DMS153 treated with DMSO at 0.1 percent for 48 hours (cell line): ENCODE measurements around the gene ZPR1.
A peak's percentile ranks its signal among the peaks of the same experiment; 100 is the strongest.
"Not testable (repeated sequence)": the region's sequence is repeated elsewhere in the genome, so short reads cannot be mapped to it uniquely, and the experiment has no call there.

ENCODE experiments used
- DNase-seq: peaks from one replicate; lab custom pipeline; 2025; ENCODE audit not compliant: unreplicated experiment; lab: John Stamatoyannopoulos, UW

ZPR1 gene

DNA sequence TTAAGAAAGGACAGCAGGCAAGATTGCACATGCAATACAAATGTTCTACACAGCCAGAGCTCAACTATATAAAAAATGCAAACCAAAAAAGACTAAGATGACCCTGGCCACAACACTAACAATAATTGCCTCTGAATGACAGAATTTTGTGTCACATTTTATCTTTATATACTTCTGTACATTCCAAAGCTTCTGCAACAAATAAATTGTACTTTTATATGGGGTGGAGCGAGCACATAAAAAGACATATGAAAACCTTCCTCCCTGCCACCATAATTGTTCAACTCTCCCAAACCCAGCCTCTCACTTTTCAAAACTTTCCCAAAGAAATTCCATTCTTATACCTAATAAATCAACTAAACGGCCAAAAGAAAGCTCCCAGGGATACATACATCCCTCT, 25.7 kb downstream of the ZPR1 start:
- no peak for DNase-seq

DNA sequence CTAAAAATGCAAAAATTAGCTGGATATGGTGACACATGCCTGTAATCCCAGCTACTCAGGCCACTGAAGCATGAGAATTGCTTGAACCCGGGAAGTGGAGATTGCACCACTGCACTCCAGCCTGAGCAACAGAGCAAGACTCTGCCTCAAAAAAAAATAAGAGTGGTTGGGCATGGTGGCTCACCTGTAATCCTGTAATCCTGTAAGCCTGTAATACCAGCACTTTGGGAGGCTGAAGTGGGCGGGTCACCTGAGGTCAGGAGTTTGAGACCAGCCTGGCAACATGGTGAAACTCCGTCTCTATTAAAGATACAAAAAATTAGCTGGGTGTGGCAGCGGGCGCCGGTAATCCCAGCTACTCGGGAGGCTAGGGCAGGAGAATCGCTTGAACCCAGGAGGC, 31.8 kb downstream of the ZPR1 start:
- not testable (repeated sequence) for DNase-seq

DNA sequence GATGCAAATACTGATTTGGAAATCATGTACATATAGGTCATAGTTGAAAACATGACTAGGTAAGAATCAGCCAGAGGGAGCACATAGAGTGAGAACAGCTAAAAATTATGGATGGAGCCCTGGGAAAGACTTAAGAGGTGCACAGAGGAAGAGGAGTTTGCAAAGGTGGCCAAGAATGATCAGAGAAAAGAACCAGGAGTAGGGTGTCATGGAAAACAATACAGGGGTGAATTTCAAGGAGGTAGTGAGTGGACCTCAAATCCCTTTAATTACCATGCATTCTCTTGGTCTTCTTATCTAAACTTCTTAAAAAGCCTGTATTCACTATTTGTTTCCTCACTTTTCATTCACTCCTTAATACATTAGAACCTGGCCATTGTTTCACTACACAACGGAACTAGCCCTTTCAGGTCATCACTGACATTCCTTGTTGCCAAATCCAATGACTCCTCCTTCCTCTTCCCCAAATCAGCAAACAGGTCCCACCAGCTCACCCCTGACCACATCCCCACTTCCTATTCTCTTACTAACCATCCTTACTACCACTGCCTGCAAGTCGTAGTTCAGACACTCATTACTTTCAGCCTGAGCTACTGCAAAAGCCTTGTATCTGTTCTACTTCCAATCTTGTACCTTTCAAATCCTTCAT, 37.6 kb downstream of the ZPR1 start:
- no peak for DNase-seq

DNA sequence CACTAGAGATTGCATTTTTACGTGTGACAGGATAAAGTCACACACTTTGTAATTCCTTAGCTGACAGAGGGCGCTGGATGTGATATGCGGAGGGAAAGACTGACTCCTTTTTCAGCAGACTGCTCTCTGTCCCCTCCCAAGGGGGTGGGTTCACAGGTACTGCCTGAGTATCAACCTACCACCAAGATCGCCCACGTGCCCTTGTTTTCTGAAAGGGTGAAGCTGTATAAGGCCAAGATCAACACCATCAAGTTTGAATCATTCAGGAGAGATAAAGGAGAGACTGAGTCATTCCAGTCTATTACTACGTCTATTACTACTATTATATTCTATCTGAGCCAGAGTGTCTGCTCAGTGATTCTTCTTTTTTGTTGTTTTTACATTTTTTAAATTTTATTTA, 45.7 kb downstream of the ZPR1 start:
- DNase-seq = no peak

DNA sequence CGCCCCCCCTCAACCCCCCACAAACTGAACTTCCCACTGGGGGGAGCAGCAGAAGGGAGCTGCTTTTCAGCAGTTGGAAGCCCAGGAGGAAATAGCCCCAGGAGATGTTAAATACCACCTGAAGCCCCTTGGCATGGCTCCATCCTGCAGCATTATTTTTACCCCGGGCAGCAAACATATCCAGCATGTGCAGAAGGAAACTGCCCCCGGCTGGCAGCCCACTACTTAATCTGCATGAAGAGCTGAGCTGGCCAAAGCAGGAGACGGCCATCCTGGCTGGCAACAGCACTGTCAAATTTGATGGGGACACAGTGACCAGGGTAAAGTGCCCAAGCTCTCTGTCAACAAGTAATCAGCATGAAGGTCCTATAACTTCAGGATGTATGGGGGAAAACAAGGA, 47.1 kb downstream of the ZPR1 start:
- DNase-seq = no peak

DNA sequence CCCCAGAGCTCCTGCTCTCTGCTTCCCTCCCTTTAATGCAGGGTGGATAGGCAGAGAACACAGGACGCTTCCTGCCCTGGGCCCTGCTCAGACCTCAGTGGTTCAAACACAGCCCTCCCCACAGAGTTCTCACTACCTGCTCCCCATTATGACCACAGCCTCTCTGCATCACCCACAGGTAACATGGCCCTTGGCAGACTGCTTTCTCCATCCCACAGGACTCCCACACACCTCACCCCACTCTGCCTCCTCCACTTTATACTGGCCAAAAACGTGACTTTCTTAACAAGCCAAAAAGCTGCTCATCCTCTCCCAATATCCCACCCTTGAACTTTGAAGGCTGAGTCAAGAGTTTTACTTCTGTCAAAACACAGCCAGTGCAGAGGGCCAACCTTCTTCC, 48.8 kb downstream of the ZPR1 start:
- no peak for DNase-seq

DNA sequence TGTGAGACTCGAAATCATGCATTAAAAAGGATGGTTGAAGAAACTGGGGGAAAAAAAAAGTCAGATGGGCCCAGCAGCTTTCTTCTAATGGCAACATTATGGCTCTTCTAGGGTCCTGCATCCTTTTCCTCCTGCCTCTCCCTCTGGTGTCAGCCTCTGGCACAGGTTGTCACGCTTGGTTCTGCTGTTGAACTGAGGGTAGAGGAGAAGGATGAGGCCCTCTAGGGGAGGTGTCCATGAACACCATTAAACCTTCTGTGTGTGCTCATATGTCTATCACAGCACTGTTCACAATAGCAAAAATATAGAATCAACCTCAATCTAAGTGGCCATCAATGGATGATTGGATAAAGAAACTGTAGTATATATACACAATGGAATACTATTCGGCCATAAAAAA, 51.1 kb downstream of the ZPR1 start:
- no peak for DNase-seq

DNA sequence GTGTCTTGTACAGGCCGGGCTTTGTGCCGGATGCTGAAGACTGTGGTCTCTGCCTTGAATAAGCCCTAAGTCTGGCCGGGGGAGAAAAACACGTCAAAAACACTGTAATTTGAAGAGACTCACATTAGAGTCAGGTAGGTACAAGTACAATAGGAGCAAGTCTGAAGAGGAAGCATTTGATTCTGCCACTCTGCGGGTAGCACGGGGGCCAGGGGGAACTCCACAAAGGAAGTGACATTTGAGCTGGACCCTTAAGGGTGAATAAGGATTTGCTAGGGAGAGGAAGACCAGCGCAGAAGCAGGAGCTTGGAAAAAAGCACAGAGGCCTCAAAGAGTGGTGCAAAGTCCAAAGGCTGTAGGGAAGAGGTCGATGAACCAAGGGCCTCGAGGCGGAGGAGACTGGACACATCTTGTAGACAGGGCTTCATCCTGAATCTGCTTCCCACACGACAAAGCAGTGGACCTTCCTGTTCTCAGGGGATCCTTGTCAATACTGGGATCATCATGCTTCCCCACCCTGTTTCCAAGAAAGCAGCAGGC, 53.8 kb downstream of the ZPR1 start:
- no peak for DNase-seq

DNA sequence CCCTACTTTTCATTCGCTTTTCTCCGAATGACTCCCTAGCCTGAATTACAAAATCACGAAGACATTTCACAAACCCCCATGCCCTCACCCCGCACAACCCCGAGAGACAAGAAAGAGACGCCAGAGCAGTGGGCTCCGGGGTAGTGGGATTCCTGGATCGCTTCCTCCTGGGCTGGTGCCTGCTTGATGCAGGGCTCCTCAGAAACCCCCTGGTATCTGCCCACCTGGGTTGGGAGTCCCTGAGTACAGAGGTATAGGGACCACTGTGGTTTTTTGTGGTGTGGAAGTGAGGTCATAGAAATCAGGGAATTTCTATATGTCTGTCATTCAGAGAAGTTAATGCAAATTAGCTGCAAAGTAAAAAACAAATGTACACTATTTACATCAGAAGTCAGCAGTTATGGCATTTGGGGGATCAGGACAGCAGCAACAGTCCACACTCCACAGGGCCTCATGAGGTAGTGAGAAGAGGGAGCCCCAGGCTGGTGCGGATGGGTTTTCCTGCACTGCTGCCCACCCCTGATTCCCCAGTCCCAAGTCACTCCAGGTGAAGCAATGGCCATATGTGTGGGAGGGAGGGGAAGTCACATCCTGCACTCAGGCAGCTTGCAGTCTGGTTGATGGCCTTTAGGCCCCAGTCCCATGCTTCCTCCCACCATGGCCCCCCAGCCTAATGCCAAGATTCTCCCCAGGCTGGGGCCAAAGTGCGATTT, 54.6 kb downstream of the ZPR1 start:
- no peak for DNase-seq

DNA sequence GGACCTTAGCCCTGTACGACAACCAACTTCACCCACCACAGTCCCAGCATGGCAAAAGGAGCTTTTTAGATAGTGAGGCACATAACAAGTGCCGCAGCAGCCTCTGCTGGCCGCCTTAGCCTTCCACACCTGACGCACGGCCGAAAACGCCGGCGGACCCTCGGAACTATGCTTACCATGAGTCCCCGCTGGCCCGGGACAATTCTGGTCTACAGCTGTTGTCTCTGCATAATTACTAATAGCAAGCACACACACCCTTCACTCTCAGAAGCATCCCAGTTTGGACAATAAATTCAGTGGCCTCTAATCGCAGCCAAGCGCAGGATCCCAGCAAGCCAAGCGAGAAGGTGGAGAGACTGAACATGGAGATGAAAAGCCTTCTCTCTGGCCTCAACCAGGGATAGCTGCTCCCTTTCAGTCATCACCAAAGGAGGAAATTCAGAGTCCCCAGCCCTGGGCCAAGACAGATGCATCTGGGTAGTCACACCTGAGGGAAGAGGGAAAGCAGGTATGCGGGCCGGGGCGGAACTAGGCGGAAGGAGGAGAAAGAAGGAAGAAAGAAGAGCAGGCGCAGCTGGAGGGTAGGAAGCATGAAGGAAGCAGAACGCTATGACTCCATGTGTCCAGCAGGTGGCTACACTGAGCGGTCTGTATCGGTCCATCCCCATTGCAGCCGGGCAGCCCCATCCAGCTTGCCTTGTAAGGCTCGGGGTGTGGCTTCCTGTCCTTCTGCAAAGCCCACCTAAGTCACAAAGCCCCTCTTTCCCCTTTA, 55.4 kb downstream of the ZPR1 start:
- peak; percentile 48 for DNase-seq

DNA sequence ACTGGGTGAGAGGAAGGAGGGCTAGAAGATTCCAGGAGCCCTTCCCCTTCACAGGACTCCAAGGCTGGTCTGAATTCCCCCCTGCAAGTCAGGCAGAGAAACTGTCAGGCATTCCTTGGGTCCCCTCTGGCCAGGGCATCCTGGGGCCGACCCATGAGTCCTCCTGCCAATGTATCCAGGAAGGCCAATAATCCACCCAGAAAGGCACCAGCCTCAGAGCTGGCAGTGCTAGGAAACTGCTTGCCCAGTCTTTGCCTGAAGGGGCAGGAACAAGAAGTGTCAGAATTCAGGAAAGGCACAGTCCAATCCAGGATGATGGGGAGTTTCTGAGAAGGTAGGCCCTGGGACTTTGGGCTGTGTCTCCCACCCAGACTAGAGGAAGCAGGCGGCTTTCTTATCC, 56.0 kb downstream of the ZPR1 start:
- no peak for DNase-seq

DNA sequence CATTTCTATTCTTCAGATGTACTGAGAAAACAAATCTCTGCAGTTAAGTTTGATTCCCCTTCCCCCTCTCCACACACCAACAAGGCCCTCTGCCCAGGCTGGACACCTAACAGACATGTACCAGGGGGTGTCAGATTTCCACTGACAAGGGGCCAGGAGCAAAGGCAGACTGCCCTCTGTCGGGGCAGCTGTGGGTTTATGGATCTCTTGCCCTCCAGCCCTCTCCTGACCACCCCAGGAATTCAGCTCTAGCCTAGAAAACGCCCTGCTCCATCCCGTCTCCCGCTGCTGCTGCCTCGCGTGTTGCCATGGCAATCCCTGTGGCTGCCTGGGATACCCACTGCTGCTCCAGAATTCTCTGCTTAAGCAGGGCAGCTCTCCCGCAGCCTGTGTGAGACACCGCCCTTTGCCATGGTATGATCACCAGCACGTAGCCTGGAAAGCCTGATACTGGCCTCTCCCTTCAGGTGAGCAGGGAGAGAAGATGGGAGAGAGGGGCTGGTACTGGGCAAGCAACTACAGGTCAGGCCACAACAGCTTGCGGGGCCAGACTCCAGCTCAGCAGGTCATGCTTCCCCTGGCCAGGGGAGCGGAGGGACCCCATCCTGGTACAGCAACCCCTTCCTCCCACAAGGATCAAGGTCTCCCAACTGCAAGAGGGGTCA, 56.6 kb downstream of the ZPR1 start:
- no peak for DNase-seq

DNA sequence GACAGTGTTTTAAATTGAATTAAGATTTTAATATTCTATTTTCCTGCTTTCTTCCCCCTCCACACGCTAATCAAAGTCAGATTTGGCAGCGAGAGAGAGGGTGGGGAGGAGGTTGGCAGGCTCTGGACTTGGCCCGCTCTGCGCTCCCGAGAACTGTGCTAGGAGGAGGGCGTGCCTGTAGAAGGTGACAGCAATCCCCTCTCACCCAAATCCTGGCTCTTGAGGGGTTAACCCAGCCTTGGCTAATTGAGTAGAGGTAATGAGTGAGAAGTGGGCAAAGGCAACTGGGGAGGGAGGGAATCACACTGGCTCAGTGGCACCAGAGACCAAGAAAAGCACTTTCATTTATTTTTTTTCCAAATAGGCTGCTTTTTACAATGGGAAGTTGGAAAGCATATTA, 57.2 kb downstream of the ZPR1 start:
- no peak for DNase-seq

DNA sequence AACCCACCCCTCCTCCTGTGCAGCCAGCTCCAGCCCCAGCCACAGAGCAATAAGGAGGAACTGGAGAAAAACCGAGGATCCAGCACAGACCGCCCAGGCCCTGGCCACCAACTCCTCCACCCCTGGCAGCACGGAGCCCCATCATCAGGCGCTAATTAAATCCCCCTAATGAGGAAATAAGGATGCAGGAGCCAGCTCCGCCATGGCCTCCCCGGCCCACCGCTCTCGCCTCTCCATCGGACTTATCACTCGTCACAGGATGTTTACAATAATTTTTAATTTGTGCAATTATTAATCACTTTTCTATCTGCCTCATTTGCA, 57.6 kb downstream of the ZPR1 start:
- no peak for DNase-seq

DNA sequence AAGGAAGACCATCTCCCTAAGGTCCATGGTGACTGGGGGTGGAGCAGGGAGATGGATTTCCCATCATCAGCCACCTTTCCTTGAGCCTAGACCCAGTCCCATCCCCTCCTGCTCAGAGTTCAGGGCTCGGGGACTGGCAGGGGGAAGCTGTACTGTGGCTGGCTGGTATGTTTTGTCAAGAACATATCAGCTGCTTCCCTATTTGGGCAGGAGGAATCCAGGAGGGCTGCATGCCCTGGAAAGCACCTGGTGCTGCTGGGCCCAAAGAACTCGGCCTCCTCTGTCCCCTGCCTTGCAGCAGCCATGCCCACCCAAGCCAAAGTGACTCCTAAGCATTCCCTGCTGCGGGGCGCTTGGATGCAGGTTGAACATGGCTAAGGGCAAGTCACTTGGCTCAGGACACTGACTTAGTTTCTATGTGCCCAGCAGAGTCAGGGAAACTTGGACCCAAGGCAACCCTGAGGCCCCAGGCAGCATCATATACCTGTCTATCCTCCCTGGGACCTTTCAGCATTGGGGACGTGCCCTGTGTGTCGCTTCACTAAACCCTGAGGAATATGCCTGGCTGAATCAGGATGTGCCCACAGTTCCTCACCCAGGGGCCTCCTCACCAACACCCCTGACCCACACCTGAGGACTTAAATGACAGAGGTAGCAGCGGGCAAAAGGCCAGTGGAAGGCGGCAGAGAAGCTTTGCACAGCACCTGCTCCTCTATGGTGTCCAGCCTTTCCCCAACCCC, 58.2 kb downstream of the ZPR1 start:
- DNase-seq = no peak

DNA sequence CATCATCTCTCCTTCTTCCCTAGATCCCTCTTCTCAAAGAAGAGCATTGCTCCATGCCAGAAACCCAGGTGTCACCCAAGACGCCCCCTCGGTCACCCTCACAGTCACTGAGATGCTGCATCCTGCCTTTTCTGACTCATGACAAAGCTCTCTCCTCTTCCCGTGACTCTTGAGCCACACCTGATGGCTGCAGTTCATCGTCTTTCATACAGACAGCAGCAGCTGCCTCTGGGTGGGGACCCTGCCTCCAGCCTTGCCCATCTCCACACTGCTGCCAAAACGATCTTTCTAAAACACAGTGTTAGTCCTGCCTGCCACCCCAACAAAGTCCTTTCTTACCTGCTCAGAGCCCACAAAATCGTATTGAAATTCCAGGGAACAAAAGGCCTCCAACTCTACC, 59.8 kb downstream of the ZPR1 start:
- DNase-seq = no peak

DNA sequence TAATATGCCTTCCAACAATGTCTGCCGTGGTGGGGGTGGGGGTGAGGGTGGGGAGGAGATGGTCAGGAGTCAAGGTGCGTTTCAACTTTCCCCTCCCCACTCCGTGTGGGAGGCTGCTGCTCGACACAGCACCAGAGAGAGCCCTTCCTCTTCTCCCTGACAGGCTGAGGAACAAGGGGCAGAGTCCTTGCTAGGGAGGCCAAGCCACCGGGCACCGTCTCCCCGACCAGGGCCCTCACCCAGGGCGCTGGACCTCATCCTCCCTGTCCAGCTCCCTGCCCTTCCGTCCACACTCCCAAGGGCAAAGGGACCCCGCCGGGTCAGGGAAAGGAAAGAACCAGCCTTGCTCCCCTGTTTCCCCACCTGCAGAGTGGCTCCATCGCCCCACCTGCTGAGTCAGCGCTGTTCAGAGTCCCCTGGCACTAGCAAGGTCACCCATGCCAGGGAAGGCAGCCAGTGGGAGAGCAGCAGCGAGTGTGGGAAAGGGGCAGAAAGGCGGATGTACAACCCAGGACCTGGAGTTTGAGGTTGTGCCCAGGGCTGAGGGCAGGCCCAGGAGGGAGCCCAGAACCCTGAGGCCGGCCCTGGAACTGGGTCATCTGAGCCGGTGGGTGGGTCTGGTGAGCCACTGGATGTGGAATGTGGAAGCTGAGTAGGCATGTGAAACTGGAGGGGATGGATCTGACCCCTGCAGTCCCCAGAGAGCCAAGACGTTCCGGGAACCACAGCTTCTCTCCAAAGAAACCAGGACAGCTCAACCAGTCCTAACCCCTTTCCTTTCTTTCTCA, 62.2 kb downstream of the ZPR1 start:
- no peak for DNase-seq

DNA sequence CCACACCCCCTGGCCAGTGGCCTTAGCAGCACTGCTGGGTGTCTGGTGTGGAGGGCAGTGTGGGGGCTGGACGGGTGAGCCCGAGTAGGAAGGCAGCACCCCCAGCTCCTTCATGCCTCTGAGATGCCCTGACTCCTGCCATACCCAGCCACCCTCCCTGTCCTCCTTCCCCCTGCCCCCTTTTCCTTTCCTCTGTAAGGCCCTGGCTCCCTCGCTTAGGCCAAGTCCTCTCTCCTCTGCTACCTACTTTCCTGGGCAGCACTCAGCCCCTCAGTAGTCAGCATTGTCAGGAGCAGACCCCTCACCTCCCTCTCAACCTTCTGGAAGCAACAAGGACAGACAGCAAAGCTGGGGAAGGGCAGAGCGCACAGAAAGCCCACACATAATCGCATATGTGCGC, 63.0 kb downstream of the ZPR1 start:
- DNase-seq = no peak
